ENCODE measurements around the gene PDZK1IP1.

- TF ChIP-seq EZH2 (IDR thresholded peaks at IDR 0.05; ENCODE audit: insufficient read depth, poor library complexity, severe bottlenecking) (no peak), EZH2phosphoT487 (IDR thresholded peaks at IDR 0.05; ENCODE audit: insufficient read depth, low read depth) (no peak)
These were observed 29.1 kb downstream of the PDZK1IP1 start for GRCh38 chr1:47160716-47161115.

Measured in GM23248 (cell line).